ENCODE measurements around the gene C8G.

GRCh38 chr9:136960938-136961275 lies 15.9 kb downstream of the C8G start:
- TF ChIP-seq POLR2AphosphoS5 (IDR thresholded peaks at IDR 0.05; ENCODE audit: borderline replicate concordance, low read depth, low read length) (no peak), EZH2 (IDR thresholded peaks at IDR 0.05) (no peak), FOXP2 (optimal IDR thresholded peaks at IDR 0.05; ENCODE audit: control extremely low read depth, extremely low read length, insufficient read depth) (no peak)

Data from SK-N-MC (cell line).